H1 (cell line): ENCODE results near the gene DENND1A. TPM values are rescaled to one million over a fixed set of nuclear protein-coding genes. Genes with fewer than 3 reads are reported as not detected.

Experiments used
- CTCF ChIA-PET: fragments of 300-600 bp; sonication (Branson Sonifier 250); formaldehyde crosslinking; loops from one replicate; lab custom pipeline; 2021; ENCODE audit not compliant: partially characterized antibody; lab: Charles Lee
- POLR2A ChIA-PET: fragments of 300-600 bp; sonication (Branson Sonifier 250); formaldehyde crosslinking; loops from one replicate; lab custom pipeline; 2021; ENCODE audit warnings: inconsistent platforms; ENCODE audit not compliant: partially characterized antibody; lab: Charles Lee
- DNase-seq, 2 experiments: peaks; one replicate each; pipeline versions ENCODE4 v3.0.0 to v3.0.0-alpha.2; 2010 to 2022; ENCODE audit warnings: low spot score in 2 of 2, low read depth in 1 of 2, mixed read lengths in 1 of 2
- FAIRE-seq: peaks from 2 replicates; lab custom pipeline; 2011; peaks lifted over from hg19 to GRCh38; lab: Jason Lieb, UNC
- H2AFZ ChIP-seq: 2 replicates; pipeline ENCODE4 v1.8.1; 2012; ENCODE audit warnings: low read length, inconsistent platforms
- H2AK5ac ChIP-seq: 2 replicates; pipeline ENCODE4 v1.6.1; 2013; ENCODE audit warnings: low read depth, low read length
- H2BK120ac ChIP-seq: replicated peaks from 2 replicates; pipeline ENCODE3; 2013; ENCODE audit warnings: low read depth, low read length, inconsistent platforms
- H2BK12ac ChIP-seq: 2 replicates; pipeline ENCODE4 v1.6.1; 2013; ENCODE audit warnings: low read depth, low read length
- H2BK15ac ChIP-seq: 2 replicates; pipeline ENCODE4 v1.6.1; 2013; ENCODE audit warnings: low read length
- H2BK20ac ChIP-seq: 2 replicates; pipeline ENCODE4 v1.6.1; 2013; ENCODE audit warnings: low read length
- H2BK5ac ChIP-seq: 2 replicates; pipeline ENCODE4 v1.6.1; 2013; ENCODE audit warnings: low read depth, low read length
- H3K14ac ChIP-seq: 2 replicates; pipeline ENCODE4 v1.6.1; 2013; ENCODE audit warnings: inconsistent platforms; ENCODE audit not compliant: insufficient read length
- H3K18ac ChIP-seq: 2 replicates; pipeline ENCODE4 v1.6.1; 2013; ENCODE audit warnings: low read length; ENCODE audit errors: extremely low read depth
- H3K23ac ChIP-seq: 2 replicates; pipeline ENCODE4 v1.6.1; 2013; ENCODE audit warnings: inconsistent platforms; ENCODE audit not compliant: insufficient read length
- H3K23me2 ChIP-seq: 2 replicates; pipeline ENCODE4 v1.6.1; 2013; ENCODE audit warnings: low read depth, low read length
- H3K27ac ChIP-seq: 2 replicates; pipeline ENCODE4 v1.6.1; 2011; ENCODE audit warnings: low read depth, low read length, inconsistent platforms
- H3K27me3 ChIP-seq, 4 experiments: replicated peaks in 1 of 4; 1 replicate in 1 of 4; 2 replicates in 3 of 4; pipeline versions ENCODE4 v1.6.1 to v1.8.1; 2011 to 2013; ENCODE audit warnings: low read length in 3 of 4, mild to moderate bottlenecking in 3 of 4, inconsistent platforms in 2 of 4, mixed read lengths in 2 of 4, moderate library complexity in 1 of 4; ENCODE audit not compliant: control insufficient read depth in 3 of 4, insufficient read depth in 3 of 4; ENCODE audit errors: extremely low read depth in 1 of 4
- H3K36me3 ChIP-seq, 4 experiments: 2 replicates each; pipeline versions ENCODE4 v1.6.1 to v1.8.1; 2011 to 2013; ENCODE audit warnings: mild to moderate bottlenecking in 4 of 4, low read length in 3 of 4, moderate library complexity in 2 of 4, control low read depth in 1 of 4, inconsistent platforms in 1 of 4; ENCODE audit not compliant: insufficient read depth in 4 of 4, control insufficient read depth in 2 of 4
- H3K4ac ChIP-seq: replicated peaks from 2 replicates; pipeline ENCODE3; 2013; ENCODE audit warnings: low read length, low read depth, mixed read lengths, inconsistent platforms; ENCODE audit not compliant: insufficient read length
- H3K4me1 ChIP-seq, 4 experiments: replicated peaks in 1 of 4; 1 replicate in 1 of 4; 2 replicates in 3 of 4; pipeline versions ENCODE4 v1.6.1 to v1.8.1; 2011 to 2013; ENCODE audit warnings: low read length in 3 of 4, inconsistent platforms in 2 of 4, mixed read lengths in 1 of 4; ENCODE audit not compliant: insufficient read depth in 4 of 4, control insufficient read depth in 3 of 4
- H3K4me2 ChIP-seq, 2 experiments: 2 replicates each; pipeline versions ENCODE4 v1.6.1 to v1.8.1; 2011 to 2013; ENCODE audit warnings: low read depth in 2 of 2, low read length in 2 of 2, control low read depth in 1 of 2, inconsistent platforms in 1 of 2, mild to moderate bottlenecking in 1 of 2; ENCODE audit not compliant: insufficient read depth in 1 of 2
- H3K4me3 ChIP-seq, 4 experiments: fragments of 200-600, 300-600 bp in 1 of 4; sonication (generic), shearing (Covaris generic), sonication (Bioruptor Twin) in 1 of 4; 2 replicates each; pipeline versions ENCODE4 v1.5.1 to v1.8.1; 2011 to 2016; ENCODE audit warnings: low read length in 4 of 4, low read depth in 3 of 4, control low read depth in 2 of 4, inconsistent platforms in 2 of 4, mild to moderate bottlenecking in 2 of 4, mixed read lengths in 1 of 4, moderate library complexity in 1 of 4; ENCODE audit not compliant: insufficient read depth in 2 of 4; ENCODE audit errors: extremely low read depth in 1 of 4
- H3K56ac ChIP-seq: replicated peaks from 2 replicates; pipeline ENCODE3; 2013; ENCODE audit warnings: low read depth, mild to moderate bottlenecking, mixed read lengths, low read length, inconsistent platforms; ENCODE audit not compliant: insufficient read length
- H3K79me1 ChIP-seq: 2 replicates; pipeline ENCODE4 v1.6.1; 2013; ENCODE audit warnings: low read depth, low read length, control low read depth
- H3K79me2 ChIP-seq, 2 experiments: 2 replicates each; pipeline versions ENCODE4 v1.6.1 to v1.8.1; 2012 to 2013; ENCODE audit warnings: low read length in 2 of 2, mild to moderate bottlenecking in 2 of 2, inconsistent platforms in 1 of 2; ENCODE audit not compliant: insufficient read depth in 2 of 2, control insufficient read depth in 1 of 2
- H3K9ac ChIP-seq, 4 experiments: replicated peaks in 1 of 4; 1 replicate in 1 of 4; 2 replicates in 3 of 4; pipeline versions ENCODE4 v1.6.1 to v1.8.1; 2011 to 2013; ENCODE audit warnings: low read depth in 3 of 4, low read length in 3 of 4, control low read depth in 2 of 4, mild to moderate bottlenecking in 2 of 4, moderate library complexity in 2 of 4, inconsistent platforms in 1 of 4; ENCODE audit errors: extremely low read depth in 1 of 4
- H3K9me3 ChIP-seq, 2 experiments: 2 replicates each; pipeline versions ENCODE4 v1.6.1 to v1.8.1; 2012 to 2013; ENCODE audit warnings: mild to moderate bottlenecking in 2 of 2, moderate library complexity in 2 of 2, control low read depth in 1 of 2, inconsistent platforms in 1 of 2, low read depth in 1 of 2, low read length in 1 of 2, mixed read lengths in 1 of 2; ENCODE audit not compliant: insufficient read depth in 2 of 2
- H4K20me1 ChIP-seq, 2 experiments: replicated peaks in 1 of 2; 2 replicates each; pipeline versions ENCODE3 to v1.8.1; 2011 to 2013; ENCODE audit warnings: inconsistent platforms in 2 of 2, low read length in 2 of 2, mild to moderate bottlenecking in 1 of 2; ENCODE audit not compliant: insufficient read depth in 2 of 2, control insufficient read depth in 1 of 2
- H4K5ac ChIP-seq: 2 replicates; pipeline ENCODE4 v1.6.1; 2013; ENCODE audit warnings: low read length, low read depth, mixed read lengths, inconsistent platforms; ENCODE audit not compliant: insufficient read length
- H4K8ac ChIP-seq: 2 replicates; pipeline ENCODE4 v1.8.0; 2013; ENCODE audit warnings: mild to moderate bottlenecking, moderate library complexity, low read length, inconsistent platforms; ENCODE audit not compliant: insufficient read depth; ENCODE audit errors: extremely low read depth
- H4K91ac ChIP-seq: replicated peaks from 2 replicates; pipeline ENCODE3; 2013; ENCODE audit warnings: low read length, mixed read lengths, inconsistent platforms; ENCODE audit not compliant: insufficient read length
- BCL11A ChIP-seq, 2 experiments: IDR thresholded peaks; one replicate each; pipeline ENCODE4 v1.6.1; 2011; ENCODE audit warnings: low read depth in 2 of 2, low read length in 2 of 2, mild to moderate bottlenecking in 2 of 2
- EZH2 ChIP-seq: fragments of 200-600 bp; sonication (generic); IDR thresholded peaks from 2 replicates; pipeline ENCODE4 v1.7.1; 2012; ENCODE audit warnings: low read depth, mild to moderate bottlenecking, moderate library complexity, low read length, inconsistent platforms; ENCODE audit not compliant: severe bottlenecking
- JUND ChIP-seq: IDR thresholded peaks from 2 replicates; pipeline ENCODE4 v1.6.1; 2011; ENCODE audit warnings: mild to moderate bottlenecking, improper control_type of control experiment, low read length
- KDM1A ChIP-seq: fragments of 200-600, 300-600 bp; sonication (generic); IDR thresholded peaks from 2 replicates; pipeline ENCODE4 v1.7.1; 2016; ENCODE audit warnings: mild to moderate bottlenecking, low read length, borderline replicate concordance
- NRF1 ChIP-seq: IDR thresholded peaks from 2 replicates; pipeline ENCODE4 v1.6.1; 2011; ENCODE audit warnings: mild to moderate bottlenecking, low read depth, low read length, improper control_type of control experiment
- POLR2AphosphoS5 ChIP-seq: IDR thresholded peaks from 2 replicates; pipeline ENCODE4 v1.6.1; 2011; ENCODE audit warnings: low read depth, low read length
- RAD21 ChIP-seq, 2 experiments: IDR thresholded peaks in 1 of 2; conservative IDR thresholded peaks in 1 of 2; 2 replicates each; pipeline ENCODE4 v1.6.1; 2011; ENCODE audit warnings: low read depth in 2 of 2, low read length in 2 of 2, improper control_type of control experiment in 1 of 2, inconsistent platforms in 1 of 2, mild to moderate bottlenecking in 1 of 2, moderate library complexity in 1 of 2
- SIN3A ChIP-seq, 2 experiments: IDR thresholded peaks in 1 of 2; conservative IDR thresholded peaks in 1 of 2; 2 replicates each; pipeline ENCODE4 v1.6.1; 2011 to 2012; ENCODE audit warnings: low read length in 2 of 2, improper control_type of control experiment in 1 of 2, low read depth in 1 of 2, mild to moderate bottlenecking in 1 of 2
- SP1 ChIP-seq: IDR thresholded peaks from 2 replicates; pipeline ENCODE4 v1.6.1; 2011; ENCODE audit warnings: low read depth, low read length
- SRF ChIP-seq: IDR thresholded peaks from 2 replicates; pipeline ENCODE4 v1.6.1; 2011; ENCODE audit warnings: mild to moderate bottlenecking, low read depth, low read length, moderate library complexity
- TAF7 ChIP-seq: optimal IDR thresholded peaks from 2 replicates; pipeline ENCODE3; 2011; ENCODE audit warnings: low read depth, mild to moderate bottlenecking, inconsistent platforms, low read length, moderate library complexity, borderline replicate concordance
- ZNF274 ChIP-seq: IDR thresholded peaks from 2 replicates; pipeline ENCODE4 v1.7.0; 2012; ENCODE audit warnings: low read length, borderline replicate concordance; ENCODE audit errors: extremely low read depth
- WGBS, 2 experiments: shearing (Covaris generic) in 1 of 2; methylation state at CpG; one replicate each; pipeline versions ENCODE4 v1.1.6 to v1.1.7; 2013 to 2015; ENCODE audit warnings: low lambda C conversion rate in 2 of 2, mixed read lengths in 2 of 2, inconsistent platforms in 1 of 2, low coverage in 1 of 2, missing lambda C conversion rate in 1 of 2; ENCODE audit not compliant: insufficient replicate concordance in 2 of 2, insufficient coverage in 1 of 2, insufficient read length in 1 of 2; ENCODE audit errors: extremely low coverage in 1 of 2, missing lambda C conversion rate in 1 of 2; 5-methylcytosine and 5-hydroxymethylcytosine counted together
- polyA plus RNA-seq, 7 experiments: library from polyadenylated mRNA; depleted of rRNA in 3 of 7; stranded (reverse) in 5 of 7; unstranded in 2 of 7; fragments of >200 nt in 5 of 7; fragments of 200-250 nt in 2 of 7; gene quantifications; 1 replicate in 5 of 7; 2 replicates in 1 of 7; 4 replicates in 1 of 7; pipeline versions ENCODE4 v1.2.1 to v1.2.3, GENCODE V29; 2011 to 2013; ENCODE audit warnings: missing spikeins in 2 of 7, mixed read lengths in 2 of 7
- total RNA-seq: library from RNA; stranded (reverse); fragmentation: NEBNext Ultra II Directional; extraction: Animal tissue kit (Norgen Biotek cat#: 25700); gene quantifications from 2 replicates; pipeline ENCODE4 v1.2.1, GENCODE V29; 2021
- TF ChIP-seq, protein P1 (sequence below): IDR thresholded peaks from 2 replicates; pipeline ENCODE4 v1.6.1; 2012; ENCODE audit warnings: inconsistent platforms

The DENND1A gene
- total and polyA plus RNA-seq, 2 of the 8 experiments (the other 6 are each of a cell fraction or from before 2014, with no cell fraction given), result 24.1 to 26.4 TPM

DNA sequence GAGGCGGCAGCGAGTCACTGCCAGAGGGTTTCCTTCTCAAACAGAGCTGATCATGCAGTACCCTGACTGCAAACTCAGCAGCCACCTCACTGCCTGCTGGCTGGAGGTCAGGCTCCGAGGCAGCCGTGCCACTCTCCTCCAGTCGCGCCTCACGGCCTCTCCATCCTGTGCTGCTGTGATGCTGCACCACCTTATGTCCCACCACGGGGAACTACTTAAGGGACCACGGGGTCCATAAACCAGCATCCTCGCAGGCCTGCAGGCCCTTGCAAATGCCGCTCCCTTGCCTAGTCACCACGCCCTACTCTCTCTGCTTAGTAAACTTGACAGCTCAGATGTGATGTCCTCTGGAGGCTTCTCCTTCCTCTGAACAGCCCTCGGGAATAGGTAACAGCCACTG is 474.7 kb downstream of the DENND1A start:
- Histone ChIP-seq H3K14ac (no peak overlapping the region), H3K4me2 (no peak overlapping the region), H3K18ac (no peak overlapping the region), H2AK5ac (no peak overlapping the region), H3K79me1 (no peaks in the 10 kb centered on the region), H4K20me1 (no peaks in the 10 kb centered on the region), H3K27ac (no peak overlapping the region), H3K4ac (no peak overlapping the region), H3K9me3 (no peaks in the 10 kb centered on the region), H4K5ac (no peak overlapping the region), H2BK12ac (no peak overlapping the region), H3K4me1 (0 out of 7 replicates have a peak, but pooled peaks cover 0 to 2% (median 0%) of the 10 kb centered on the region in 4 experiments), H3K56ac (no peak overlapping the region), H3K9ac (no peak overlapping the region), H3K36me3 (no peaks in the 10 kb centered on the region; a peak in 1 of 8 replicates), H3K27me3 (no peaks in the 10 kb centered on the region), H2BK15ac (no peak overlapping the region), H4K91ac (no peak overlapping the region), H2BK120ac (no peak overlapping the region), H3K23me2 (no peaks in the 10 kb centered on the region), H3K23ac (no peak overlapping the region), H3K4me3 (no peak overlapping the region), H2AFZ (no peak overlapping the region), H2BK20ac (no peak overlapping the region), H2BK5ac (no peak overlapping the region), H4K8ac (no peak overlapping the region), H3K79me2 (no peaks in the 10 kb centered on the region)
- ChIA-PET CTCF (no interaction called here), POLR2A (no interaction called here)
- no peak for DNase-seq
- no peak for FAIRE-seq
- no peak for TF ChIP-seq SIN3A (conservative IDR thresholded peaks at IDR 0.05 in 1 of 2, IDR thresholded peaks at IDR 0.05 in 1 of 2; ENCODE audit: low read depth in 1 of 2, low read length in 2 of 2)
- TF ChIP-seq BCL11A (IDR thresholded peaks at IDR 0.05; ENCODE audit: low read depth in 2 of 2, low read length in 2 of 2), result no peak
- TF ChIP-seq JUND, result no peak
- TF ChIP-seq, protein P1, sequence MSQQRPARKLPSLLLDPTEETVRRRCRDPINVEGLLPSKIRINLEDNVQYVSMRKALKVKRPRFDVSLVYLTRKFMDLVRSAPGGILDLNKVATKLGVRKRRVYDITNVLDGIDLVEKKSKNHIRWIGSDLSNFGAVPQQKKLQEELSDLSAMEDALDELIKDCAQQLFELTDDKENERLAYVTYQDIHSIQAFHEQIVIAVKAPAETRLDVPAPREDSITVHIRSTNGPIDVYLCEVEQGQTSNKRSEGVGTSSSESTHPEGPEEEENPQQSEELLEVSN, result no peak
- TF ChIP-seq SP1, result no peak
- no peak for TF ChIP-seq ZNF274
- no peak for TF ChIP-seq SRF
- TF ChIP-seq KDM1A, result no peak
- TF ChIP-seq POLR2AphosphoS5, result no peak
- no peak for TF ChIP-seq TAF7
- TF ChIP-seq RAD21 (IDR thresholded peaks at IDR 0.05 in 1 of 2, conservative IDR thresholded peaks at IDR 0.05 in 1 of 2; ENCODE audit: low read depth in 2 of 2, low read length in 2 of 2), result no peak
- TF ChIP-seq NRF1, result no peak
- TF ChIP-seq EZH2, result no peak
- 94% methylated on average over 13 of the region's 13 CpGs; no CpG with 5 or more reads in 1 of the 2 experiments for WGBS, 2 experiments
